ENCODE results near the gene SRP14. TPM values are rescaled to one million over a fixed set of nuclear protein-coding genes. Genes with fewer than 3 reads are reported as not detected.

The SRP14 gene
- total RNA-seq, 1 experiment from 2014 or later: 223 TPM

GRCh38 chr15:40062816-40063562, 24.0 kb upstream of the SRP14 start:
- H3K9me3 Mint-ChIP-seq (ENCODE audit: unreplicated experiment): no peaks in the 10 kb centered on the region
- H3K27ac Mint-ChIP-seq (ENCODE audit: unreplicated experiment): no peak overlapping the region
- no peak for TF ChIP-seq CTCF (IDR thresholded peaks at IDR 0.05; ENCODE audit: insufficient read depth in 1 of 2, low read depth in 1 of 2, low read length in 1 of 2, severe bottlenecking in 1 of 2, unreplicated experiment in 1 of 2)
- Histone ChIP-seq H3K9me3 (no peaks in the 10 kb centered on the region), H3K36me3 (ENCODE audit: control insufficient read depth, insufficient read depth, low read length) (no peaks in the 10 kb centered on the region), H3K4me1 (no peaks in the 10 kb centered on the region), H3K4me3 (ENCODE audit: low read depth, low read length) (no peak overlapping the region), H3K27me3 (replicated peaks; ENCODE audit: control insufficient read depth, insufficient read depth, low read length) (no peaks in the 10 kb centered on the region)
- no peaks in the 10 kb centered on the region for H3K27me3 Mint-ChIP-seq (ENCODE audit: insufficient read depth, unreplicated experiment)
- no peak for DNase-seq
- no TSS peak for BruUV-seq (replicated peaks)
- ChIA-PET CTCF (no interaction called here), POLR2A (no interaction called here)
- H3K36me3 Mint-ChIP-seq (ENCODE audit: insufficient read depth, unreplicated experiment): no peaks in the 10 kb centered on the region
- H3K4me1 Mint-ChIP-seq (ENCODE audit: low read depth, unreplicated experiment): no peaks in the 10 kb centered on the region
- no peak overlapping the region for H3K4me3 Mint-ChIP-seq (ENCODE audit: unreplicated experiment)
- intact Hi-C loops (cut with micrococcal nuclease; ENCODE audit: unreplicated experiment): no loop called here

GRCh38 chr15:40061212-40061901, 22.4 kb upstream of the SRP14 start:
- Histone ChIP-seq H3K9me3 (no peaks in the 10 kb centered on the region), H3K4me1 (no peaks in the 10 kb centered on the region), H3K4me3 (ENCODE audit: low read depth, low read length) (no peak overlapping the region), H3K36me3 (ENCODE audit: control insufficient read depth, insufficient read depth, low read length) (no peaks in the 10 kb centered on the region), H3K27me3 (replicated peaks; ENCODE audit: control insufficient read depth, insufficient read depth, low read length) (no peaks in the 10 kb centered on the region)
- TF ChIP-seq CTCF (IDR thresholded peaks at IDR 0.05; ENCODE audit: insufficient read depth in 1 of 2, low read depth in 1 of 2, low read length in 1 of 2, severe bottlenecking in 1 of 2, unreplicated experiment in 1 of 2): no peak
- H3K27me3 Mint-ChIP-seq (ENCODE audit: insufficient read depth, unreplicated experiment): no peaks in the 10 kb centered on the region
- no TSS peak for BruUV-seq (replicated peaks)
- no peaks in the 10 kb centered on the region for H3K36me3 Mint-ChIP-seq (ENCODE audit: insufficient read depth, unreplicated experiment)
- H3K4me3 Mint-ChIP-seq (ENCODE audit: unreplicated experiment): no peak overlapping the region
- no peak for DNase-seq
- no peaks in the 10 kb centered on the region for H3K4me1 Mint-ChIP-seq (ENCODE audit: low read depth, unreplicated experiment)
- no peaks in the 10 kb centered on the region for H3K9me3 Mint-ChIP-seq (ENCODE audit: unreplicated experiment)
- ChIA-PET CTCF (no interaction called here), POLR2A (no interaction called here)
- no peak overlapping the region for H3K27ac Mint-ChIP-seq (ENCODE audit: unreplicated experiment)
- intact Hi-C loops (cut with micrococcal nuclease; ENCODE audit: unreplicated experiment): no loop called here

- Mint-ChIP-seq H3K4me3 (ENCODE audit: unreplicated experiment) (no peak overlapping the region), H3K4me1 (ENCODE audit: low read depth, unreplicated experiment) (no peaks in the 10 kb centered on the region), H3K27me3 (ENCODE audit: insufficient read depth, unreplicated experiment) (no peaks in the 10 kb centered on the region), H3K36me3 (ENCODE audit: insufficient read depth, unreplicated experiment) (no peaks in the 10 kb centered on the region), H3K9me3 (ENCODE audit: unreplicated experiment) (no peaks in the 10 kb centered on the region), H3K27ac (ENCODE audit: unreplicated experiment) (no peak overlapping the region)
- no TSS peak for BruUV-seq (replicated peaks)
- CTCF ChIA-PET: no interaction called here
- H3K27me3 ChIP-seq (replicated peaks; ENCODE audit: control insufficient read depth, insufficient read depth, low read length): no peaks in the 10 kb centered on the region
- POLR2A ChIA-PET: no interaction called here
- no peaks in the 10 kb centered on the region for H3K36me3 ChIP-seq (ENCODE audit: control insufficient read depth, insufficient read depth, low read length)
- no peak overlapping the region for H3K4me3 ChIP-seq (ENCODE audit: low read depth, low read length)
- no peaks in the 10 kb centered on the region for H3K4me1 ChIP-seq
- H3K9me3 ChIP-seq: no peaks in the 10 kb centered on the region
- no peak for DNase-seq
- intact Hi-C loops (cut with micrococcal nuclease; ENCODE audit: unreplicated experiment): no loop called here
- no peak for TF ChIP-seq CTCF (IDR thresholded peaks at IDR 0.05; ENCODE audit: insufficient read depth in 1 of 2, low read depth in 1 of 2, low read length in 1 of 2, severe bottlenecking in 1 of 2, unreplicated experiment in 1 of 2)
Measured at GRCh38 chr15:40060236-40060961, 21.4 kb upstream of the SRP14 start.

Data from Caco-2 (cell line).